Stomach (tissue), 4 donors: ENCODE results near the gene YPEL4.

Experiments used
- EP300 ChIP-seq: sonication (generic); formaldehyde crosslinking; IDR thresholded peaks from one replicate; pipeline ENCODE4 v1.6.1; 2017; ENCODE audit warnings: antibody characterized with exemption
- POLR2A ChIP-seq, 4 donors: fragments of 450-650 bp; IDR thresholded peaks; one replicate each; pipeline ENCODE4 v1.6.1; 2016; ENCODE audit warnings: antibody characterized with exemption in 4 of 4, control low read depth in 2 of 4, mild to moderate bottlenecking in 1 of 4, moderate library complexity in 1 of 4
- POLR2AphosphoS5 ChIP-seq, 3 donors: sonication (generic); formaldehyde crosslinking; IDR thresholded peaks; one replicate each; pipeline ENCODE4 v1.6.1; 2016; ENCODE audit warnings: antibody characterized with exemption in 3 of 3
- TF ChIP-seq, protein P1 (sequence below), 7 experiments: fragments of 450-650 bp in 4 of 7; fragments of 200-600 bp in 3 of 7; sonication (generic) in 3 of 7; IDR thresholded peaks; one replicate each; pipeline ENCODE4 v1.5.1; 2016 to 2019; ENCODE audit warnings: antibody characterized with exemption in 7 of 7, control low read depth in 2 of 7, mild to moderate bottlenecking in 1 of 7

DNA sequence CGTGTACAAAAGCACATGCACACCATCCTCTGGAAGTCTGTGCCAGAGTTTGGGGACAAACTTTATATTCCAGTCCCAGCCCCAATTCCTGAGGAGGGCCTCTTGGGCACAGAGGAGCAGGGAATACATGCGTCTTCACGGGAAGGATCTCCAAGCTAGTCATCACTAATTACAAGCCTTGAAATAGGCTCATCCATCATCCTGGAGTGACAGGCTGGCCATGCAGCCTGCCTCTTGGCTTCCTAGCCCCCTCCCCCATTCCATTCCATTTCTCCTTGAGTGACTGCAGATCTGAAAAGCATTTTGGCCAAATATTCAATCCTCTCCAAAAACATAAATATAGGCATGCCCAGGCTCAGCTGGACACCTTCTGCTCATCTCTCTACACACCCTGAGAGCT lies 27.4 kb downstream of the YPEL4 start:
- TF ChIP-seq EP300 (no peak), POLR2AphosphoS5 (IDR thresholded peaks at IDR 0.05) (no peak), POLR2A (IDR thresholded peaks at IDR 0.05) (no peak)
- TF ChIP-seq, protein P1, sequence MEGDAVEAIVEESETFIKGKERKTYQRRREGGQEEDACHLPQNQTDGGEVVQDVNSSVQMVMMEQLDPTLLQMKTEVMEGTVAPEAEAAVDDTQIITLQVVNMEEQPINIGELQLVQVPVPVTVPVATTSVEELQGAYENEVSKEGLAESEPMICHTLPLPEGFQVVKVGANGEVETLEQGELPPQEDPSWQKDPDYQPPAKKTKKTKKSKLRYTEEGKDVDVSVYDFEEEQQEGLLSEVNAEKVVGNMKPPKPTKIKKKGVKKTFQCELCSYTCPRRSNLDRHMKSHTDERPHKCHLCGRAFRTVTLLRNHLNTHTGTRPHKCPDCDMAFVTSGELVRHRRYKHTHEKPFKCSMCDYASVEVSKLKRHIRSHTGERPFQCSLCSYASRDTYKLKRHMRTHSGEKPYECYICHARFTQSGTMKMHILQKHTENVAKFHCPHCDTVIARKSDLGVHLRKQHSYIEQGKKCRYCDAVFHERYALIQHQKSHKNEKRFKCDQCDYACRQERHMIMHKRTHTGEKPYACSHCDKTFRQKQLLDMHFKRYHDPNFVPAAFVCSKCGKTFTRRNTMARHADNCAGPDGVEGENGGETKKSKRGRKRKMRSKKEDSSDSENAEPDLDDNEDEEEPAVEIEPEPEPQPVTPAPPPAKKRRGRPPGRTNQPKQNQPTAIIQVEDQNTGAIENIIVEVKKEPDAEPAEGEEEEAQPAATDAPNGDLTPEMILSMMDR (IDR thresholded peaks at IDR 0.05): no peak
